Colonic mucosa (tissue), 4 donors: Measurements from ENCODE around the gene SRR. TPM values are rescaled to one million over a fixed set of nuclear protein-coding genes. Genes with fewer than 3 reads are reported as not detected.

Experiments used
- DNase-seq: peaks from one replicate; pipeline ENCODE4 v3.0.0-alpha.2; 2020
- H3K27ac ChIP-seq: fragments of 200-600 bp; one replicate; pipeline ENCODE4 v1.8.0; 2021
- H3K27me3 ChIP-seq: fragments of 200-600 bp; one replicate; pipeline ENCODE4 v1.8.0; 2021
- H3K36me3 ChIP-seq: fragments of 200-600 bp; one replicate; pipeline ENCODE4 v1.8.0; 2021
- H3K4me1 ChIP-seq: fragments of 200-600 bp; one replicate; pipeline ENCODE4 v1.8.0; 2021; ENCODE audit warnings: mild to moderate bottlenecking
- H3K4me3 ChIP-seq: fragments of 200-600 bp; one replicate; pipeline ENCODE4 v1.8.0; 2021
- H3K9ac ChIP-seq, 2 donors: one replicate each; pipeline ENCODE4 v1.7.0; 2013; ENCODE audit warnings: control low read depth in 2 of 2, low read depth in 2 of 2, low read length in 2 of 2
- H3K9me3 ChIP-seq: fragments of 200-600 bp; one replicate; pipeline ENCODE4 v1.8.0; 2021
- CTCF ChIP-seq: fragments of 200-600 bp; IDR thresholded peaks from one replicate; pipeline ENCODE4 v1.8.0; 2022; ENCODE audit warnings: antibody characterized with exemption, mild to moderate bottlenecking
- intact Hi-C: fragments of 100-400 bp; cut with DNase I; formaldehyde crosslinking; loops from one replicate; pipeline ENCODE4 v1.14.1; 2022
- total RNA-seq, 2 donors: library from RNA; stranded (reverse); fragmentation: NEBNext Ultra II Directional in 1 of 2; extraction: Animal tissue kit (Norgen Biotek cat#: 25700) in 1 of 2; gene quantifications; one replicate each; pipeline ENCODE4 v1.2.1, GENCODE V29; 2021
- donor health status: healthy.
- donor health status: DM: no; HTN: no; CAD: no.
- donor health status: DM: no; HTN: no; CAD: no.

SRR gene
- total RNA-seq, 2 donors from 2014 or later, result 9.0 to 11.0 TPM

DNA sequence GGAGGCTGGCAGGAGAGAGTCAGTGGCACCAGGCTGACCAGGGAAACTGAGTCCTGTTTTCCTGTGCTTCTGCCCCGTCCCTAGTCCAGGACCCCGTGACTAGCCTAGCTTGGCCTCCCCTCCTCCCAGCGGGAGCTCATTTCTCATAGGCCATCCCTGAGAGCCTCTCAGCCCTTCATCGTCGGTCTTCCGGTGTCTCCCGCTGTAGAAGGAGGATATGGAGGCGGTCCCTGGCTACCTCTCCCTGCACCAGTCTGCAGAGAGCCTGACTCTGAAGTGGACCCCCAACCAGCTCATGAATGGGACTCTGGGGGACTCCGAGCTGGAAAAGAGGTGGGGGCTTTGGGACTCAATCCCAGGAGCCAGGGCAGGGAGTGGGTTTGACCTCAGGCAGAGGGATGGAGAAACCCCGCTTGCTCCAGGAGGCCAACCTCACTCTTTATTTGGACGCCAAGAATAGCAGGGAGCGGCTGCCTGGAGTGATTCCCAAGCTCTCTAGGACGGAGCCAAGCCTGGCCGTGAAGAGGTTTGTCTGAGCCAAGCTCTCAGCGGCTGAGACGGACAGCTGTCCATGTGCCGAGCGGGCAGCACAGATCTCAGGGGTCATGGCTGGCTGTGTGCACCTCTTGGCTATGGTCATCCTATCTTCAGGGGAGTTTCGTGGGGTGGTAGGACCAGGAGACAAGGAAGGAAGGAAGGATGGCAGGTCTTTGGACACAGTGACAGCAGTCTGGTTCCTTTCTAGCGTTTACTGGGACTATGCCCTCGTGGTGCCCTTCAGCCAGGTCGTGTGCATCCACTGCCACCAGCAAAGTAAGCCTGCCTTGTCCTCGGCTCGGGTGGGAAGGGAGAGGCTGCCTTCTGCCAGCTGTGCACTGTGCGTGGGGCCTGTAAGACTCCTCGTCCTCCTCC lies 60.4 kb downstream of the SRR start:
- H3K4me1 ChIP-seq, result no peaks in the 10 kb centered on the region
- H3K27me3 ChIP-seq, result no peaks in the 10 kb centered on the region
- no peak overlapping the region for H3K27ac ChIP-seq
- intact Hi-C loops, result no loop called here
- no peak overlapping the region for H3K4me3 ChIP-seq
- no peak overlapping the region for H3K9ac ChIP-seq
- no peak for DNase-seq
- no peak for TF ChIP-seq CTCF
- H3K36me3 ChIP-seq, result no peaks in the 10 kb centered on the region
- no peaks in the 10 kb centered on the region for H3K9me3 ChIP-seq

DNA sequence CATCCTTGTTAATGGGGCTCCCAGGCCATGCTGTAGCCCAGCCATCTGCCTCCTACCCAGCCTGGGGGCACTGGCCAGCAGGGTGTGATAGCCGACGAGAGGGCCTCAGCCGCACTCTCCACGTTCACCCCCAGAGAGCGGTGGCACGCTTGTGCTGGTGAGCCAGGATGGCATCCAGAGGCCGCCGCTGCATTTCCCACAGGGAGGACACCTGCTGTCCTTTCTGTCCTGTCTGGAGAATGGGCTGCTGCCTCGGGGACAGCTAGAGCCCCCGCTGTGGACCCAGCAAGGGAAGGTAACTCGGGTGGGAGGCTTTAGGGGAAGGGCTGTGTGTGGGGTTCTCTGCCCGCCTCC lies 61.0 kb downstream of the SRR start:
- no peak overlapping the region for H3K4me3 ChIP-seq
- DNase-seq, result no peak
- H3K27me3 ChIP-seq, result no peaks in the 10 kb centered on the region
- no peak overlapping the region for H3K9ac ChIP-seq
- TF ChIP-seq CTCF, result no peak
- no peaks in the 10 kb centered on the region for H3K9me3 ChIP-seq
- no peaks in the 10 kb centered on the region for H3K36me3 ChIP-seq
- H3K4me1 ChIP-seq, result no peaks in the 10 kb centered on the region
- intact Hi-C loops, result no loop called here
- H3K27ac ChIP-seq, result no peak overlapping the region

- H3K4me1 ChIP-seq, result no peaks in the 10 kb centered on the region
- DNase-seq, result no peak
- H3K27ac ChIP-seq, result no peak overlapping the region
- no peak for TF ChIP-seq CTCF
- intact Hi-C loops, result no loop called here
- no peak overlapping the region for H3K4me3 ChIP-seq
- H3K27me3 ChIP-seq, result no peaks in the 10 kb centered on the region
- no peaks in the 10 kb centered on the region for H3K36me3 ChIP-seq
- H3K9me3 ChIP-seq, result no peaks in the 10 kb centered on the region
- H3K9ac ChIP-seq, result no peak overlapping the region
Measured at GRCh38 chr17:2365132-2365531, 61.4 kb downstream of the SRR start.

- H3K4me1 ChIP-seq, result no peaks in the 10 kb centered on the region
- DNase-seq, result no peak
- H3K27me3 ChIP-seq, result no peaks in the 10 kb centered on the region
- H3K4me3 ChIP-seq, result no peak overlapping the region
- no peak for TF ChIP-seq CTCF
- intact Hi-C loops, result no loop called here
- H3K9me3 ChIP-seq, result no peaks in the 10 kb centered on the region
- no peak overlapping the region for H3K9ac ChIP-seq
- no peaks in the 10 kb centered on the region for H3K36me3 ChIP-seq
- no peak overlapping the region for H3K27ac ChIP-seq
Measured at GRCh38 chr17:2366747-2367494, 63.2 kb downstream of the SRR start.

DNA sequence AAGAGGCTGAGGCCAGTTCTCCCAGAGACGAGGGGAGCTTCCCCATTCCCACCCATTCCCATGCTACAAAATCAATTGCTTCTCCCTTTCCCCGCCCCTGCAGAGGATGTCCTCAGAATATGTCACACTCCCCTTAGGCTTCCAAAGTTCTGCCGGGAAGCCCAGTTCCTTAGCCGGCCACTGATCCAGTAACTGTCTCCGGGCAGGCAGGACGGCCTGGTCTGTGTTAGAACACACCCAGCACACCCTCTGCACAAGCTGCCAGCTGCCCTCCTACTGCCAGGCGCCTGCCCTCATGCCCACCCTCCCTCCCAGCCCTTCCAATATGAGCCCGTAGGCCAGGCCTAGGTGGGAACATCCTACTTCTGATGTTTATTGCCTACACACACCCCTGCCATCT lies 64.6 kb downstream of the SRR start:
- Histone ChIP-seq H3K4me1 (no peaks in the 10 kb centered on the region), H3K4me3 (no peak overlapping the region), H3K9ac (no peak overlapping the region), H3K27ac (no peak overlapping the region), H3K36me3 (no peaks in the 10 kb centered on the region), H3K27me3 (no peaks in the 10 kb centered on the region), H3K9me3 (no peaks in the 10 kb centered on the region)
- intact Hi-C loops, result no loop called here
- DNase-seq, result no peak
- no peak for TF ChIP-seq CTCF
